Activated CD8-positive, alpha-beta memory T cell treated with anti-CD3 and anti-CD28 coated beads for 36 hours (primary cell): Measurements from ENCODE around the gene CST2. TPM values are rescaled to one million over a fixed set of nuclear protein-coding genes. Genes with fewer than 3 reads are reported as not detected.
"Not testable (repeated sequence)": the region's sequence is repeated elsewhere in the genome, so short reads cannot be mapped to it uniquely, and the experiment has no call there.

ENCODE experiments used
- CTCF ChIA-PET: fragments of 350-600 bp; sonication (Branson Sonifier 250); formaldehyde crosslinking; loops from one replicate; lab custom pipeline; 2021; ENCODE audit warnings: antibody characterized with exemption; lab: Charles Lee
- POLR2A ChIA-PET: fragments of 350-600 bp; sonication (Branson Sonifier 250); formaldehyde crosslinking; loops from one replicate; lab custom pipeline; 2021; ENCODE audit warnings: antibody characterized with exemption; lab: Charles Lee
- total RNA-seq, 2 experiments: library from RNA; stranded (reverse); gene quantifications; one replicate each; pipeline ENCODE4 v1.2.3, GENCODE V29; 2021

CST2 gene
- total RNA-seq, 2 experiments from 2014 or later, result not detected

GRCh38 chr20:23820493-23820892, 6.0 kb downstream of the CST2 start:
- ChIA-PET CTCF (no interaction called here), POLR2A (no interaction called here)

GRCh38 chr20:23811559-23811958, 15.0 kb downstream of the CST2 start:
- CTCF ChIA-PET, POLR2A ChIA-PET: not testable (repeated sequence)

DNA sequence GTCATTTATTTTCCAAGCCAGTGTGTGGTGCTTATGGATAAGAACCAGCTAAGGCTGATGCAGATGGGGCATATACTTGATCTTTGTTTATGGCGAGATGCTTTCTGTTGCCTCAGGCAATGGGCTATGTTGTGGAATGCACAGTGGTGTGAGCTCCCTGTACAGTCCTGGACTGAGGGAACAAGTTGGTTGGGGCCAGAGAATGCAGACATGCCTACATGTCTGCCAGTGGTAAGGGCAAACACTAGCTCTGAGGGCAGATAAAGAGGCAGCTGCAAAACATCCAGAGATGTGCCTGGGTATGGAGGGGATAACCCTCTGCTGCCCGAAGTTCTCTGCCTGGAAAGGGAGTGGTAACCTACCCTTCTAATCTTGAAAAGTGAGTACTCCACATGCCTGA, 16.2 kb downstream of the CST2 start:
- CTCF ChIA-PET, POLR2A ChIA-PET: not testable (repeated sequence)

- ChIA-PET POLR2A (no interaction called here), CTCF (no interaction called here)
Observed at GRCh38 chr20:23800865-23801264, 25.7 kb downstream of the CST2 start.

GRCh38 chr20:23799216-23799847, 27.2 kb downstream of the CST2 start:
- POLR2A ChIA-PET, result not testable (repeated sequence)

GRCh38 chr20:23795526-23795925, 31.0 kb downstream of the CST2 start:
- ChIA-PET CTCF (no interaction called here), POLR2A (no interaction called here)

More at GRCh38 chr20:23799216-23799847, 27.2 kb downstream of the CST2 start:
- CTCF ChIA-PET, result not testable (repeated sequence)

DNA sequence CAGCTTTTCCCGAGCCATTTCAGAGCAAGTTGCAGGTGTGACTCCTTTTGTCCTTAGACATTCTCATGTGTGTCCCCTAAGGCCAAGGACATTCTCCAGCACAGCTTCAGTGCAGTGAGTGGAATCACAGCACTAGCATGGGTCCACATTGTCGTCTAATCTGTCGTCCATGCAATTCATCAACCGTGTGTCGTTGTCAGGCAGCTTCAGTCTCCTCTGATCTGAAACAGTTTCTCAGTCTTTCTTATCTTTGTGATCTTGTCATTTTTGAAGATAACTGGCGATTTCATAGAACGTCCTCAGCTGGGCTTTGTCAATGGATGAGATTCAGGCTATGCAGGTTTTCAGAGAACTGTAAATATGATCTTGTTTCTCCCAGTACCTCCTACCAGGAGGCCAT, 31.7 kb downstream of the CST2 start:
- POLR2A ChIA-PET, result no interaction called here
- CTCF ChIA-PET, result no interaction called here

DNA sequence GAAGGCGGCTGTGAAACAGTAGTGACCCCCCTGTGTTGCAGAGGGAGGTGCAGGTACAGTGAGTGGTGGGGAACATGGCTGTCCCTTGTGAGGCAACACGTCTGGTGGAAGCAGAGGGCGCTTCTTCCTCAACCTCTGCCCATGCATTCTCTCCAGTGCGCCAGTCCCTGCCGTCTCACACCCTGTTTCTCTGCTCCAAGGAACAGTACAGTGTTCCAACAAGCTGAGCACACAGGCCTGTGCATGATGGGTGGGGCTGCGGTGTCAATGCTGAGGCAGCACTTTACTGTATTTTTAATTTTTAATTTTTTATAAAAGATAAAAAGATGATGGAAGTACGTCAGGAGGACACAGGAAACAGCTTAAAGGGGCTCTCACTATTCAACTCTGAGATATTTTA, 32.5 kb downstream of the CST2 start:
- ChIA-PET CTCF (no interaction called here), POLR2A (no interaction called here)

DNA sequence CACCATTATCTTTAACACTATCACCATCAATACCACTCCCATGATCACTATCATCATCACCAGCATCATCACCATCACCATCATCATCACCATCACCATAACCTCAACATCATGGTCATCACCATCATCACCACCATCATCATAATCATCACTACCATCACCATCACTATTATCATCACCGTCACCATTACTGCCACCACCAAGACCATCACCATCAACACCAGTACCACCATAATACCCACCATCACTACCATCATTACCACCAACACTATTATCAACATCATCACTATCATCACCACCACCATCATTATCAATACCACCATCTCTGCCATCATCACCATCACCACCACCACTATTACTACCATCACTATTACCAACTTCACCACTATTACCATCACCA, 43.1 kb downstream of the CST2 start:
- POLR2A ChIA-PET, result no interaction called here
- CTCF ChIA-PET, result no interaction called here

DNA sequence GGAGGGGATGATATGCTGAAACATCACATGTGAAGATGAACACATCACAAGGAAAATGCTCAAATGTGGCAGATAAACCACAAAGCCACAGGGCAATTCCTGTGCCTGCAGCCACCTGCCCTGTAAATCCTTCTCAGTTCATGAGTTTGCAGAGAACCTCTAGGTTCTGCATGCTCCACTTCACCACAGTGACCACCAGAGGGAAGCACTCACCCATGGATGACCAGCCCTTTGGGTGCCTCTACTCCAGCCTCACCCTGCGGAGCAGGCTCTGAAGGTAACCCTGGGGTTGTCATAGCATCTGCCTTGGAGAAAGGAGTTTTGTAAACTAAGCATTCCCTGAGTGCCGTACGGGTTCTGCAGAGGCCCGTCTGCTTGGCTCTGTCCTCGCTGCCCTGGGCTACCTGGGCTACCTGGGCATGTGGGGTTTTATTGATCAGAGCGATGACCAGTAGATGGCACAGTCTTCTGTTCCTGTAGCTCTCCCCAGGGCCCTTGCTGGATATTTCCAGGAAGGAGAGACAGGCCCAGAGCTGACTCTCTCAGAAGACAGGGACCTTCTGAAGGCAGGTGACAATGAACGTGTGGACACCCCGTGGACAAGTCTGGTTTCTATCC, 44.1 kb downstream of the CST2 start:
- ChIA-PET POLR2A (no interaction called here), CTCF (no interaction called here)

GRCh38 chr20:23778676-23779075, 47.9 kb downstream of the CST2 start:
- POLR2A ChIA-PET, CTCF ChIA-PET: not testable (repeated sequence)

DNA sequence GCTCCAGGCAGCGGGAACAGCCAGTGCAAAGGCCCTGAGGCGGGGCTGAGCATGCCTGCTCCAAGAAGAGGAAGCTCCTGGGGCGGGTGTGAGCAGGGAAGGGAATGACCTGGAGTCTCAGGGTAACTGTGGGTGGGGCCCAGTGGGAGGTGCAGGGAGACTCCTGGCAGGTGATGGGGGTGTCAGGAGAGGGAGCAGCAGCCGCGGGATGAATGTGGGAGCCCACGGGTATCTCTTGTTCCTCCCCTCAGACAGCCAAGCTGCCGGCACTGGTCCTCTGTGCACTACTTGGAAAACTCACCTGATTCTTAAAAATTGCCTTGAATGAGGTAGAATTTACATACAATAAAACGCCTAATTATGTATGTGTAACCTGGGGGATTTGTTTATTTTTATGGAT, 49.1 kb downstream of the CST2 start:
- POLR2A ChIA-PET, CTCF ChIA-PET: not testable (repeated sequence)

- ChIA-PET POLR2A (no interaction called here), CTCF (no interaction called here)
Observed at GRCh38 chr20:23776067-23776771, 50.3 kb downstream of the CST2 start.

DNA sequence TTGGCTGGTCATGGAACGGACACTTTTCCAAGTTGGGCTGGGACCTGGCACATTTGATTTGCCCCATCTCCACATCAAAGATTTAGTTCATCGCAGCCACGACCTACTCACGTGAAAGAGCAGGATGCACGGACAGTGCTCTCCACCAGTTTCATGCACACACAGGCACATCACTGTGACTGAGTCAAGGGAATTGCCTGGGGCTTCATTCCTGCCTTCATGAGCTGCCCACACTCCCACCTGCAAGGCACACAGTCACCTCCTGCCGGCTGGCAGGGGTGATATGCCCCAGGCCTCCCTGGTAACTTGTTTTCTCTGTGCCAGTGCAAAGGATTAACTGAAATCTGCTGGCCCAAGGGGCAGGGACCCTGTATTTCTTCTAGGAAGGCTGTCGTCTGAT, 52.4 kb downstream of the CST2 start:
- ChIA-PET POLR2A (no interaction called here), CTCF (no interaction called here)

Other genes with a start within 250 kb of the CST2 start
- not detected for gene CST9, start 220.8 kb downstream of the CST2 start, total RNA-seq
- under 1 TPM; 0.86 to 0.99 TPM for gene CST3, start 188.8 kb downstream of the CST2 start, total RNA-seq
- gene CST4, start 137.7 kb downstream of the CST2 start, total RNA-seq, result not detected
- gene CST1, start 75.8 kb downstream of the CST2 start, total RNA-seq, result not detected
- not detected for gene CST5, start 53.0 kb upstream of the CST2 start, total RNA-seq
- not detected for gene GGTLC1, start 162.1 kb upstream of the CST2 start, total RNA-seq